ENCODE results near the gene ABTB2. TPM values are rescaled to one million over a fixed set of nuclear protein-coding genes. Genes with fewer than 3 reads are reported as not detected.

ABTB2 gene
- polyA plus RNA-seq, 1 of the 3 experiments (the other 2 are of a cell fraction) = 7.8 TPM

DNA sequence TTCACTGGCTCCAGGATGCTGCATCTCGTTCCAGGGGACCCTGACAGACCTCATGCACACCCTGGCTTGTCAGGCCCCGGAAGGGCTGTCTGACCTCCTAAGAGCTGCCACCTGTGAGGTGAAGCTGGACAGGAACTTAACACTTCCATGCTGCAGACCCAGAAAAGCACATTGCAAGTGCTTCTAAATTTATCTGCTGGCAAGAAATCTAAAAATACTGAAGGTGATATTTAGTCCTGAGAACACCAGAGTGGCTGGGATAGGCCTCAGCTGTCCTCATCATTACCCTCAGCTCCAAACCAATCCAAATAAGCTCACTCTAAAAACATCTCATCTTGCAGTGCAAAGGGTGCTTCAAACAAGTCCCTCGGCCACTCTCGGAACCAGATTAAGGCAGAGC lies 46.7 kb downstream of the ABTB2 start (continued):
- TF ChIP-seq, protein P1, sequence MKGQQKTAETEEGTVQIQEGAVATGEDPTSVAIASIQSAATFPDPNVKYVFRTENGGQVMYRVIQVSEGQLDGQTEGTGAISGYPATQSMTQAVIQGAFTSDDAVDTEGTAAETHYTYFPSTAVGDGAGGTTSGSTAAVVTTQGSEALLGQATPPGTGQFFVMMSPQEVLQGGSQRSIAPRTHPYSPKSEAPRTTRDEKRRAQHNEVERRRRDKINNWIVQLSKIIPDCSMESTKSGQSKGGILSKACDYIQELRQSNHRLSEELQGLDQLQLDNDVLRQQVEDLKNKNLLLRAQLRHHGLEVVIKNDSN (IDR thresholded peaks at IDR 0.05; ENCODE audit: borderline replicate concordance, low read depth) = no peak
- TF ChIP-seq FOXJ3 (CRISPR knock-in tag; IDR thresholded peaks at IDR 0.05) (no peak), JUND (IDR thresholded peaks at IDR 0.05) (no peak), SIN3A (IDR thresholded peaks at IDR 0.05; ENCODE audit: borderline replicate concordance, low read depth, low read length) (no peak), FOSL2 (IDR thresholded peaks at IDR 0.05; ENCODE audit: borderline replicate concordance, low read depth) (no peak)
- TF ChIP-seq, protein P2, sequence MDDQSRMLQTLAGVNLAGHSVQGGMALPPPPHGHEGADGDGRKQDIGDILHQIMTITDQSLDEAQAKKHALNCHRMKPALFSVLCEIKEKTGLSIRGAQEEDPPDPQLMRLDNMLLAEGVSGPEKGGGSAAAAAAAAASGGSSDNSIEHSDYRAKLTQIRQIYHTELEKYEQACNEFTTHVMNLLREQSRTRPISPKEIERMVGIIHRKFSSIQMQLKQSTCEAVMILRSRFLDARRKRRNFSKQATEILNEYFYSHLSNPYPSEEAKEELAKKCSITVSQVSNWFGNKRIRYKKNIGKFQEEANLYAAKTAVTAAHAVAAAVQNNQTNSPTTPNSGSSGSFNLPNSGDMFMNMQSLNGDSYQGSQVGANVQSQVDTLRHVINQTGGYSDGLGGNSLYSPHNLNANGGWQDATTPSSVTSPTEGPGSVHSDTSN (IDR thresholded peaks at IDR 0.05) = no peak

DNA sequence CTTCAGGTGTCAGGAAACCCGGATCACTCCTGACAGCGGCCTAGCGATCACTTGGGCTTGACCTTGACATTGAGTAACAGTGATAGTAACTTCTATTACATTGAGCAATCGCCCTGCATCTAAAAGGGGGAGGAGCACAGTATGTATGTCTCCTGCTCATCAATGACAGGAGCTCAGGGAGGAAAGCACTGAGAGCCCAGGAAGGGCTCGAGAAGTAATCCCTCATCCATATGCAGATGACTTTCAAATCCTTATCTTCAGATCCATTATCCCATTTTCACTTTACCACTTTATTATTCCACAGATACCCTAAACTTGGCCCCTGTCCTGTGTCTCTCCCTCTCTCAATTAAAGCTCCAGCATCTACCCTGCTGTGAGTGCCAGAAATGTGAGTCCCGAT lies 47.8 kb downstream of the ABTB2 start:
- 89% methylated on average over 6 of the region's 6 CpGs for WGBS (ENCODE audit: low lambda C conversion rate)
- Histone ChIP-seq H3F3A (replicated peaks; ENCODE audit: insufficient read depth) (no peaks in the 10 kb centered on the region), H3K27me3 (ENCODE audit: insufficient read depth) (no peaks in the 10 kb centered on the region), H3K9me2 (no peaks in the 10 kb centered on the region), H3K9ac (no peak overlapping the region), H3K4me3 (ENCODE audit: low read depth in 2 of 2, low read length in 1 of 2) (no peak overlapping the region), H3K9me3 (no peaks in the 10 kb centered on the region), H3K36me3 (replicated peaks in 1 of 2; ENCODE audit: control insufficient read depth in 1 of 2, insufficient read depth in 2 of 2, low read length in 1 of 2) (no peaks in the 10 kb centered on the region), H3K4me2 (no peak overlapping the region), H3K4me1 (ENCODE audit: control insufficient read depth in 1 of 2, insufficient read depth in 2 of 2, low read depth in 1 of 2, low read length in 1 of 2) (peaks cover 14 to 23% of the 10 kb centered on the region in 2 experiments; a peak in 3 of 4 replicates), H3K79me2 (ENCODE audit: insufficient read depth) (no peaks in the 10 kb centered on the region), H4K20me1 (ENCODE audit: insufficient read depth) (no peaks in the 10 kb centered on the region), H3K27ac (ENCODE audit: low read depth in 2 of 2, low read length in 1 of 2) (no peak overlapping the region), H2AFZ (ENCODE audit: low read depth) (no peak overlapping the region)
- CTCF ChIA-PET = interaction anchor here (1.4 to 3.0 kb wide), 2 partner anchors 38 to 136 kb away, joined by 3 to 9 read pairs; no protein-coding TSS in a partner anchor
- no peak for TF ChIP-seq JUND (IDR thresholded peaks at IDR 0.05)
- TF ChIP-seq, protein P3, sequence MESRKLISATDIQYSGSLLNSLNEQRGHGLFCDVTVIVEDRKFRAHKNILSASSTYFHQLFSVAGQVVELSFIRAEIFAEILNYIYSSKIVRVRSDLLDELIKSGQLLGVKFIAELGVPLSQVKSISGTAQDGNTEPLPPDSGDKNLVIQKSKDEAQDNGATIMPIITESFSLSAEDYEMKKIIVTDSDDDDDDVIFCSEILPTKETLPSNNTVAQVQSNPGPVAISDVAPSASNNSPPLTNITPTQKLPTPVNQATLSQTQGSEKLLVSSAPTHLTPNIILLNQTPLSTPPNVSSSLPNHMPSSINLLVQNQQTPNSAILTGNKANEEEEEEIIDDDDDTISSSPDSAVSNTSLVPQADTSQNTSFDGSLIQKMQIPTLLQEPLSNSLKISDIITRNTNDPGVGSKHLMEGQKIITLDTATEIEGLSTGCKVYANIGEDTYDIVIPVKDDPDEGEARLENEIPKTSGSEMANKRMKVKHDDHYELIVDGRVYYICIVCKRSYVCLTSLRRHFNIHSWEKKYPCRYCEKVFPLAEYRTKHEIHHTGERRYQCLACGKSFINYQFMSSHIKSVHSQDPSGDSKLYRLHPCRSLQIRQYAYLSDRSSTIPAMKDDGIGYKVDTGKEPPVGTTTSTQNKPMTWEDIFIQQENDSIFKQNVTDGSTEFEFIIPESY (IDR thresholded peaks at IDR 0.05; ENCODE audit: borderline replicate concordance, low read depth) = no peak
- TF ChIP-seq, protein P1 (IDR thresholded peaks at IDR 0.05; ENCODE audit: borderline replicate concordance, low read depth) = no peak
- TF ChIP-seq, protein P4, sequence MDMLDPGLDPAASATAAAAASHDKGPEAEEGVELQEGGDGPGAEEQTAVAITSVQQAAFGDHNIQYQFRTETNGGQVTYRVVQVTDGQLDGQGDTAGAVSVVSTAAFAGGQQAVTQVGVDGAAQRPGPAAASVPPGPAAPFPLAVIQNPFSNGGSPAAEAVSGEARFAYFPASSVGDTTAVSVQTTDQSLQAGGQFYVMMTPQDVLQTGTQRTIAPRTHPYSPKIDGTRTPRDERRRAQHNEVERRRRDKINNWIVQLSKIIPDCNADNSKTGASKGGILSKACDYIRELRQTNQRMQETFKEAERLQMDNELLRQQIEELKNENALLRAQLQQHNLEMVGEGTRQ (IDR thresholded peaks at IDR 0.05; ENCODE audit: borderline replicate concordance, low read depth, low read length) = no peak
- TF ChIP-seq GABPA (IDR thresholded peaks at IDR 0.05; ENCODE audit: low read depth) = no peak
- TF ChIP-seq TCF12 (IDR thresholded peaks at IDR 0.05) = no peak
- TF ChIP-seq, protein P5, sequence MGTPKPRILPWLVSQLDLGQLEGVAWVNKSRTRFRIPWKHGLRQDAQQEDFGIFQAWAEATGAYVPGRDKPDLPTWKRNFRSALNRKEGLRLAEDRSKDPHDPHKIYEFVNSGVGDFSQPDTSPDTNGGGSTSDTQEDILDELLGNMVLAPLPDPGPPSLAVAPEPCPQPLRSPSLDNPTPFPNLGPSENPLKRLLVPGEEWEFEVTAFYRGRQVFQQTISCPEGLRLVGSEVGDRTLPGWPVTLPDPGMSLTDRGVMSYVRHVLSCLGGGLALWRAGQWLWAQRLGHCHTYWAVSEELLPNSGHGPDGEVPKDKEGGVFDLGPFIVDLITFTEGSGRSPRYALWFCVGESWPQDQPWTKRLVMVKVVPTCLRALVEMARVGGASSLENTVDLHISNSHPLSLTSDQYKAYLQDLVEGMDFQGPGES (IDR thresholded peaks at IDR 0.05; ENCODE audit: low read depth, low read length) = no peak
- POLR2A ChIA-PET = no interaction called here
- no peak for DNase-seq

Measured in SK-N-SH (cell line).